Stimulated activated CD4-positive, alpha-beta T cell treated with anti-CD3 and anti-CD28 coated beads, Interleukin-12 subunit alpha, Interleukin-12 subunit beta, amount 100 ng/mL, for 48 hours (primary cell): ENCODE results near the gene YIPF2.
"Not testable (repeated sequence)": the region's sequence is repeated elsewhere in the genome, so short reads cannot be mapped to it uniquely, and the experiment has no call there.

Experiments used
- DNase-seq, 3 donors: peaks; one replicate each; pipeline ENCODE4 v3.0.0-alpha.2; 2020; ENCODE audit warnings: low read depth in 2 of 3, low spot score in 1 of 3

The YIPF2 gene

DNA sequence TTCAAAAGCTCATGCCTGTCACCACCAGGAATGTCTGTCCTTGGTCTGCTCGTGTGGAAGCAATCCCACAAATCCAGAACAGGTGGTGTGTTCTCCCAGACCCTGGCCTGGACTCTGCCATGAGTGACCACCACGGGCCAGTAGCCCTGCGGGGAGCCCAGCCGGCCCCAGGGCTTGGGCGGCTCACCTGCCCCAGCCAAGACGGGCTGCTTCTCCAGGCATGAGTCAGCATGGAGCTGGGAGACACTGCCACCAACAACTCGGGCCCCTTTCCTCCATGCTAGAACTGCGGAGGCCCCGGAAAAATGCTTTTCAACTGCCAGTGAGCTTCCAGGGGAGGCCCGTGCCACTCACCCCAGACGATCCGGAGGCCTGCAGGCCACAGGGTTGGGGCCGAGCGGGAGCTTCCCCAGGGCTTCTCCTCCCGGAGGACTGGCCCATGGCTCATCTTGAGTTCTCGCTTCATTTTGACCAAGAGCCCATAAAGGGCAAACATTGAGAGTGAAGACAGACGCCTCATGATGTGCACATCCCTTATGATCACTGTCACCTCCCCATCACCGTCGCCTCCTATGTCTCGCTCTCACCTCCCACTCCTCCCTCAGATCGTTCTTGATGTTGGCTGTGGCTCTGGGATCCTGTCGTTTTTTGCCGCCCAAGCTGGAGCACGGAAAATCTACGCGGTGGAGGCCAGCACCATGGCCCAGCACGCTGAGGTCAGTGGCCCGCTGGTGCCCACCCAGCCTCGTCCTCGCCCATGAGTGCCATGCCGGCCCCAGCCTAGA is 16.7 kb downstream of the YIPF2 start:
- no peak for DNase-seq

DNA sequence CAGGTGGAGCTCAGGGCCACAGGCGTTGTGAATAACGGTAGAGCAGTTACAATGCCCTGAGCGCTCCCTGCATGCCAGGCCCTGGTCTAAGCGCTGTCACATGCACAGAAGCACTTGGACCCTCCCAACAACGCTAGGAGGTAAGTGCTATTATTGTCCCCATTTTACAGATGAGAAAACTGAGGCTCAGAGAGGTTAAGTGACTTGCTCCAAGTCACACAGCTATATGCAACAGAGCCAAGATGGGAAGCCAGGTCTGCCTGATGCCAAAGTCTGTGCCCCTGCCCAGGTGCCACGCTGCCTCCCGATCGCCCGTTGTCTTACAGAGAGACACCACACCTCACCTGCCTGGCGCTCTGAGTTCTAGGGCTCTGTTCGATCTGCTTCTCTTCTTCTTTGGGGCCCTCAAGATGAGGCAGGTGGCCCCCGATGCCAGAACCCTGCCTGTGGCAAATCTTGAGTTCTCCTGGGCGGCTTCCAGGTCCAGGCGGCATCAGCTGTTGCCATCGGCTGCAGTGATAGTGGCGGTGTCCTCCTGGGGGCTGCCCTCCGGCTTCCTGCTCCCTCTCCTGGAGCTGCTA is 20.0 kb downstream of the YIPF2 start:
- DNase-seq, result no peak

DNA sequence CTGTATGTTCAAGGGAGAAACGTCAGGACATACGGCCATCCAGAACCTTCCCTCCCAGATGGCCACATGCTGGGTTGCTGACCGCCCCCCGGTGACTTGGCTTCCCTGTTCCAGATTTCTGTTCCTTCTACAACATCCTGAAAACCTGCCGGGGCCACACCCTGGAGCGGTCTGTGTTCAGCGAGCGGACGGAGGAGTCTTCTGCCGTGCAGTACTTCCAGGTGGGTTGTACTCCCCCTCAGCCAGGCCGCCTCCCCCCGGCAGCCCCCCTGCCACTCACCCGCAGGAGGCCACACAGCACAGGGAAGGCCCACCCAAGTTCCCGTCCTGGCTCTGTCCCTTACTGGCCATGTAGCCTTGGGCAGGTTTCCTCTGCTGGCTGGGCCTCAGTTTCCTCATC is 20.5 kb downstream of the YIPF2 start:
- DNase-seq, result no peak

DNA sequence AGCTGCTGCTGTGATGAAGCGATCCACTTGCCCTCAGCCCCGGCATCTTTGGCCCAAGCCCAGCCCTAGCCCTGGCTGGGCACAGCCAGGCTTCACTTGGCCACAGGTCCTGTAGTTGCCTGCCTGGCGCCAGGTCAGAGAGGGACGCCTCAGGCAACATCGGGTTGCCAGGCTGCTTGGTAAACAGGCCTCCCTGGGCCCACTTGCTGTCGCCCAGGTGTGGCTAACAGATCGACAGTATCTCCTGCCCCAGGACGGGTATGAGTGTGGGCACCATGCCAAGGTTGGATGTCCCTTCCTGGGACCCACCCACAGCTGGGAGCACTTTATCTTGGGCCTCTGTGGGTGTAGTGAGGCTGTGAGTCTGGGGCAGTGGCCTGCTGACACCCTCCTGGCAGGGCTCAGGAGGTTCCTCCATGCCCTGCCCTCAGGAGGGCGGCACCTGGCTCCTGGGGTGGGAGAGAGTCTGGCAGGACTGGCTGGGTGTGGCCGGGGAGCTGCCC is 29.2 kb downstream of the YIPF2 start:
- no peak for DNase-seq

DNA sequence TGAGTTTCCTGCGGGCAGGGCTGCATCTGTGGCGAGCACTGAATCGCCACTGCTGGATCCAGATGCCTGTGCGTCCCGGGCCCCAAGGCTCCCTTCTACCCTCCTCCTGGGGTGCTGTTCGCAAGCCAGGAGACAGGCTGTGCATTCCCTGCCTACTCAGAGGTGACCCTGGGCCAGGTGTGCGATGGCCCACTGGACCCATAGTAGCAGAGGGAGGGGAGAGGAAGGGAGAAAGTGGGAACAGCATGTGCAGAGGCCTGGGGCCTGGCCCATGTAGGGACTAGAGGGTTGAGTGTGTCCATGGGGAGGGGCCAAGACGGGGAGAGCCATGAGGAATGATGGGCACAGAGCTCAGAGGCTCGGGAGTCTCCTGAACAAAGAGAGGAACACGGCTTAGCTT is 29.8 kb downstream of the YIPF2 start:
- no peak for DNase-seq

DNA sequence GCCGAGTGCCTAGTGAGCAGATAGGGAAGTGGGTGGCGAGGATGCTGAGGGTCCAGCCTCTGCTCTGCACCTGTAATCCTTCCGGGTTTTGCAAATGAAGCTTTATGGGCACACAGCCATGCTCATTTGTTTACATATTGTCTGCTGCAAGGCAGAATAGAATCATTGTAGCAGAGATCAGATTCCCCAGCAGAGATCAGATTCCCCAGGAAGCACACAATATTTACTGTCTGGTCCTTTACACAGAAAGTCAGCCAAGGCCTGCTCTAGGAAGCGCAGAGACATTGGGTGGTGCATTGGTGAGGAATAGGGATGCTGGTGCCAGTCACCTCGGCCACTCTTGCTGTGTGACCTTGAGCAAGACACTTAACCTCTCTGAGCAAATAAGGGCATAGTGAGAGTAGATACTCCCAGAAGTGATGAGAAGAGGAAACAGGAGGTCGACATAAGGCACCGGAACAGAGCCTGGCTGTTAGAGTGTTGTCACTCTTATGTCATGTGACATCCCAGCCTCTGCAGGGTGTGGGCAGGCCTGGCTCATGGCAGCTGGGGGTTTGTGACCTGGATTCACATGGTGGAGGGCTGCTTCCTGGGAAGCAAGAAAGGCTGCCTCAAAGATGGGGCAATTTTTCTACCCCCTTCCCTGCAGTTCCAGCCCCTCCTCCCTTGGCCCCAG is 31.4 kb downstream of the YIPF2 start:
- no peak for DNase-seq

DNA sequence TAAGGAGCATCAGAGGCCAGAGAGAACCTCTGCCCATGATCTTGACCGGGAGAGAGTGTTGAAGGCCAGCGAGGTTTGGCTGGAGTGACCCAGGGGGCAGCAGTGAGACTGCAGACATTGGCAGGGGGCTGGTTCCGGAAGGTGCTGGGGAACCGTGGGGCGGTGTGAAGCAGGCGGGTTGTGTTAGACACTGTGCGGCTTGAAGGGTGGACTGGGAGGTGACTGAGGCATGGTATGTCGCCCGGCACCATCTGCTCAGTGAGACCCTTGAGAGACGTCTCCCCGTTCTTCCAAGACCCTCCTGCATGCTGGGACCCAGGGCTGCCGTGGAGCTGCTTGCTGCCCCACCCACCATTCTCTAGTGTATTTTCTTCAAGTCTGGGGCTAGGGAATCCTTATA is 32.5 kb downstream of the YIPF2 start:
- no peak for DNase-seq

DNA sequence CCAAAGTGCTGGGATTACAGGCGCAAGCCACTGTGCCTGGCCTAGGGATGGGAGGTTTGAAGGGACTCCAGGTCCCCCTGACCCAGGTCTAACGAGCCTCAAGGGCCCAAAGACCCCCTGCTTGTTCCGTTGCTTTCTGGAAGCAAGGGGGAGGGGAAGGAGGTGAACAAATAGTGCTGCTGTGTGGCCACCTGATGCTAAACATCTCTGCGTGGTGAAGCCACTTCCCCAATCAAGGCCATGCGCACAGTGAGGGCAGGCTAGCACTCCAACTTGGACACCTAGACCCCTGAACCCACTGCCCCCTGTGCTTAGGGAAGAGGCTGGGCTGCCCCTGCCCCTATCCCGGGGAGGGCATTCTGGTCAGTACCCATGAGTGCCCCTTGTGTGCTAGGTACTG is 33.1 kb downstream of the YIPF2 start:
- DNase-seq, result no peak

DNA sequence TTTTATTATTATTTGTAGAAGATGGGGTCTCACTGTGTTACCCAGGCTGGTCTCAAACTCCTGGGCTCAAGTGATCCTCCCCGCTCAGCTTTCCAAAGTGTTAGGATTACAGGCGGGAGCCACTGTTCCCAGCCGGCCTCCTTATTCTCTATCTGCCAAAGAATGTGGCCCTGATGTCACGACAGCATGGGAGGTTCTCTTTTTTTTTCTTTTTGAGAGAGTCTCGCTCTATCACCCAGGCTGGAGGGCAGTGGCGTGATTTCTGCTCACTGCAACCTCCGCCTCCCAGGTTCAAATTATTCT is 33.6 kb downstream of the YIPF2 start:
- no peak for DNase-seq

DNA sequence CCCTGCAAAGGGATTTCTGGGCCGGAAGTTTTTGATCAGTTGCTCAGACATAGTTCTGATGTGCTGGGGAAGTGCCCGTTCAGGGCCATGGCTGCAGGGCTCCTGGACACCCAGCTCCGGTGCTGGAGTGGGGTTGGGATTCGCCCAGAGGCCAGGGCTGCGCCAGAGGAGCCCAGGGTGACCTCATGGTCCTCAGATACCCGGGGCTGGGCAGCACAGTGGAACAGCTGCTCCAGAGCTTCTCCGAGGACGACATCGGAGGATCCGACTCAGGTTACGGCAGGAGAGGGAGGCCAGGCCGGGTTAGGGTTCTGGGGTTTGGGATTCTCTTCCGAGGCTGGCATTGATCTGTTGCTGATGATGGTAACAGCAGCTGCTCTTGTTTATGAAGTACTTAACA is 36.2 kb downstream of the YIPF2 start:
- DNase-seq, result no peak

DNA sequence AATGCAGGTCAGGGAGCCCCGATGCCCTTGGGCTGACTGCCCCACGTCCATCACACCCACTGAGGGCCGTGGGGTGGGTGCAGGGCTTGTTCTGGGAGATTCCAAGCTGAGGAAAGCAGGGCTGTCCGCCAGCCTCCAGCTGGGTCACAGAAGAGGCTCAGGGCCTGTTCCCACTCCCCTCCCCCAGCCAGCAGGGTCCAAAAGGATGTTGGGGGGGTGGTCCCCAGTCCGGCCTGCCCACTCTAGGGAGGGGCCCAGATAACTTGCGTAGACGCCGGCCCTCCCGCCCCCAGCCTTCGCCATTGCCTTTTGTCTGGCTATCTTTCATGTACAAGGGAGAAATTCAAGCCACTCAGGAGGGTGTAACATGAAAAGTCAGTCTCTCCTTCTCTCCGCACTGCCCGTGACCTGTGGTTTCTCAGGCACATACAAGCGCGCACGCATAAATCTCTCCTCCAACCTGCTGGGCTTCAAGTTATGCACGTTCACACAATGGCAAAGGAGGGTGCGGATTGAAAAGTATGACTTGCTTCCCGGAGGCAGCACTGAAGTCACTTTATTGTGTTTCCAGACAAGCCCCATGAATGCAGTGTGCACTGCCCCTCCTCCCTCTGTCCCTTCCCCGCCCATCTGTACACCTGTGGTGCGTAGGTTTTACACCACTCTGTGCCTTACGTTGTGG is 36.9 kb downstream of the YIPF2 start:
- DNase-seq, result no peak

DNA sequence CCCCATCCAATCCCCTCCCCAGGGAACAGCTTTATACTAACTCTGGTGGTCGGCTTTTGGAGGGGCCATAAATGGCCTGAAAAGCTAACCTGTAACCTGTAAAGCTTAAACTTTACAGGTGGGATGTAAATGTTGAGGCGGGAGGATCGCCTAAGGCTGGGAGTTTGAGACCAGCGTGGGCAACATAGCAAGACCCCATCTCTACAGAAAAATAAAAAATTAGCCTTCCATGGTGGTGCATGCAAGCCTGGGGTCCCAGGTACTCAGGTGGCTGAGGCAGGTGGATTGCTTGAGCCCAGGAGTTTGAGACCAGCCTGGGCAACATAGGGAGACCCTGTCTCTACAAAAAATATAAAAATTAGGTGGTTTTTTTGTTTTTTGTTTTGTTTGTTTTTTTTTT is 38.6 kb downstream of the YIPF2 start:
- no peak for DNase-seq

DNA sequence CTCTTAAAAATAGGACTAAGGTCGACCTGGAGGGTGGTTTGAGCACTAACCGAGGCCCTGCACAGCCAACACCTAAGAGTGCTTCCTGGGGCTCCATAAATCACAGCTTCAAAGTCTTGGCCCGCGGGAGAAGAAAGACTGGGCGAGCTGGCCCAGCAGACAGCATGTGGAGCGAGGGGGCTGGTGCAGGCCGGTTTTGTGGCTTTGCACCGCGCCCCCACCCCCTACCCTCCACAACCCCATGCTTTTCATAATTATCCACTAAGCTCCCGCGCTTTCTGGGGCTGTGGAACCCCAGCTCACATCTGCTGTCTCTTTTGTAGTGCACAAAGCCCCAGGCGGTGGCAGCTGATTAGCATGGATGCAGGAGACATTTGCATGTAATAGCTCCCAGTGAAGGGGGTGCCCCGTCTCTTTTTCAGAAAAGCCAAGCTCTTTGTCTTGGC is 40.0 kb downstream of the YIPF2 start:
- DNase-seq, result no peak

DNA sequence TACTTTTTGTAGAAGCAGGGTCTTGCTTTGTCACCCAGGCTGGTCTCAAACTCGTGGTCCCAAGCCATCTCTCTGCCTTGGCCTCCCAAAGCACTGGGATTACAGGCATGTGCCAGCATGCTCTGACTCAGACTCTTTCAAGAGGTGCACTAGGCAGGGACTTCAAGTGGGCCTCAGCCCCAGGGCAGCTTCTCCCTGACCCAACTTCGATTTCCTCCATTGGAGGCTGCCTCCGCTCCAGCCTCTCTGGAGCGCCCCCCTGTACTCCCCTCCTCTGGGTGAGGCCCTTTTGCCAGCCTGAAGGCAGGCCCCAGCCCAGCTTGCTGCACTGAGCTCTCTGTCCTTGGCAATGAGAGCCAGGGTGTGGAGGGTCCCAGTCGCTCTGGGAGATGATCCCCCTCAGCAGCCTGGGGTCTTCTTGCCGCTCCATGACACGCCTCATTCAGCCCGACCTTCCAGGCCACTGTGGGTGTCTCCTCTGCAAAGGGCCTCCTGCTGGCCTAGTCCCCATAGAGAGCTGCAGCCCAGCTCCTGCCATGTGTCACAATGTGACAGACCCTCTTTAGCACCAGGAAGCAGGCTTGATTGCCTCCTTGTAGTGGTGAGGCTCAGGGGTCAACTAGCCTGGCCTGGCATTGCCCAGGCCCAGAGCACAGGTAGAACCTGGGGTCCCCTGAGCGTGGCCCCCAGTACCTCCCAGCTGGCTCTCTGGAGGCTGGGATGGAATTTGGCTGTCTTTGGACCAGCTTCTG is 40.6 kb downstream of the YIPF2 start:
- DNase-seq, result no peak

DNA sequence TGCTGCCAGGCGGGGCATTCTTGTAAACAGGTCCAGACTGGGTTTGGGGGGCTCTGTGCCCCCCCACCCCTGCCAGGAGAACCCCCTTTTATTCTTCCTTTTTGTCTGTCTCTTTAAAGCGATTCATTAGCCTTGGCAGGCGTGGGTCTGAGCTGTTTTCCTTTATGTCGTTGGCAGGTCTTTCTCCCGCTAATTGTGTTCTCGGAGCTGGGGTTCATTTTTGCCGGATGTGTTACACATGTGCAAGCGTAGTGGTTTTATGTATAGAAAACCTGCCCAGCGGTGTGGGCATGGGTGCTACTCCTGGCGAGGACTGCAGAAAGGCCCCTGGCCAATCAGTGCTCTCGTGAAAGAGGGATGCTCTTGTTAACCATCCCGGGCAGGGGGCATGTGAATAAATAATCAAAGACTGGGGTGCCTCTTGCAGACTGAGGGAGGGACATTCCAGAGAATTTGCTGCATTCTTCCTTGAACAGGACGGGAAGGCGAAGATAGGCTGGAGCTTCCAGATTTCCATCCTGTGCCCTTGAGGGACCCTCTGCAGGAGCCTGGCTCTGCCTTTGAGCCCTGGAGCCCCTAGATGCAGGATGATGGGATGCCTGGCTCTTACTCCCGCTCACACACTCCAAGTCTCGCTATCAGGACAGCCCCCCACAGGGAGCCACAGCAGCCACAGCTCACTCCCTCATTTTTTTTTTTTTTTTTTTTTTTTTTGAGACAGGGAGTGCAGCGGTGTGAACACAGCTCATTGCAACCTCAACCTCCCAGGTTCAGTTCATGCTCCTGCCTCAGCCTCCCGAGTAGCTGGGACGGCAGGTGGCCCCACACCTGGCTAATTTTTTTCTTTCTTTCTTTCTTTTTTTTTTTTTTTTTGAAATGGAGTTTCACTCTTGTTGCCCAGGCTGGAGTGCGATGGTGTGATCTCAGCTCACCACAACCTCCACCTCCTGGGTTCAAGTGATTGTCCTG is 43.0 kb downstream of the YIPF2 start:
- DNase-seq, result no peak

DNA sequence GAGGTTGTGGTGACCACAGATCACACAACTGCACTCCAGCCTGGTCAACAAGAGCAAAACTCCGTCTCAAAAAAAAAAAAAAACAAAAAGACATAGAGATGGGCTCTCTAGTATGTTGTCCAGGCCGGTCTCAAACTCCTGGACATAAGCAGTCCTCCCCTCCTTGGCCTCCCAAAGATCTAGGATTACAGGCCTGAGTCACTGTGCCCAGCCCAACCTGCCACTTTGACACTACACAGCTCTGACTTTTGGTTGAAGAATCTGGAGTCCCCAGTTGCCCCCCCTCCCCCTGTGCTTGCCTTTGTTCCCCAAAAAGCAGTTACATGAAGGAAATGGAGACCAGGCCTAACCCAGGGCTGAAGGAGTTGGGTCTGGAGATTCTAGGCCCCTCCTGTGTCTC is 44.2 kb downstream of the YIPF2 start:
- no peak for DNase-seq

DNA sequence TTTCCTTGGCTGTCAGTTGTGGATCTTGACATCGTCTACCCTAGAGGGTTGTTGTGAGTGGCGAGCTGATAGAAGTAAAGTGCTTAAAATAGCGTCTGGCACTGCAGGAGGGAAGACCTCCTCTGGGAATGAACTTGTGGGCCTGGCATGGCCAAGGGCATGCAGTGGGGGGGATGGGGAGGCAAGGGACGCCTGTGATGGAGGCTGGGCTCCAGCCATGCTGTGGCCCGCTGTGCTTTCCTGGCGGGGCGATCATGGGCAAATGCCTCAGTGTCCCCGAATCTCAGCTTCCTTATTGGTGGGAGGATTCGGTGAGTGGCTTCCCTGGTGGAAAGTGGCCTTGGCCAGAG is 46.4 kb downstream of the YIPF2 start:
- no peak for DNase-seq

DNA sequence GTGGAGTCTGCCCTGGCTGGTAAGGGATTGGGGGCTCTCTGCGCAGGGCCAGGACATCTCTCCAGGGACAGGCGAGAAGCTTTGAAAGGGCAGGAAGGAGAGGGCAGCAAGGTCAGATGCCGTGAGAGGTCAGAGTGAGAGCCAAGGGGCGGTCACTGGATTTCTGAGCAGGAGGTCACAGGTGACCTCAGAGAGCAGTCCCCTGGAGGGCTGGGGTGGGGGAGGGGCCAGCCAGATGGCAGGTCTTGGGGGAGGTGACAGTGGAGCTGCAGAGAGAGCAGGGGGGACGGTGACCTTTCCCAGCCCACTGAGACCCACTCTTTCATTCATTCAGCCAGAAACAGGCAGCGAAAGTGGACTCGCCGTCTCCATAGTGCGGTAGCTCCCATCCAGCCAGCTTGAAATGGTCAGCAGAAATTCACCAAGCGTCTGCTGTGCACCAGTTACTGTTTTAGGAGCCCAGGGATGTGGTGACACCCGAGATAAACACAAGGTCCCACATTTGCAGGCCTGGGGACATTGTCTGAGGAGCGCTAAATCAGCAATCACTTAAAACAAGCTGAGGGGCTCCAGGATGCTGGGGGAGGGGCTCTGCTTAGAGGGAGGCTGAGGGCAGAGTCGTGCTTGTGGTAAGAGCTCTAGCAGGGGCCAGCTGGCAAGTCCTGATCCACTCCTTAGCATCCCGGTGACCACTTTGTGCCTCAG is 46.9 kb downstream of the YIPF2 start:
- DNase-seq, result no peak

DNA sequence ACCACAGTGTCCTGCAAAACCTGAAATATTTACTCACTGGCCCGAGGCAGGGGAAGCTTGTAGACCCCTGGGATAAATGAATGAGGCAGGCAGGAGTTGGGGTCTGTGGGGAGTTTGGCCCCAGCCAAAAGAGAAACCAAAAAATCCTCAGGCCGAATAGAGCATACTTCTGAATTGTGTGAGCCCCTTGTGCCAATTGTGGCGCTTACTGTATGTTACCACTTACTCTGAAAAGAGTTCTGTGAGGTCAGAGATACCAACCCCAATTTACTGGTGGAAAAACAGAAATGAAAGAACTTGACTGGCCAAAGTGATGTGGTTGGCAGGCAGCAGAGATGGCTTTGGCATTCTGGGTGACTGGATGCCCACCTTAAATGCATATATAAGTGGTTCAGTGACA is 50.2 kb downstream of the YIPF2 start:
- DNase-seq, result no peak

DNA sequence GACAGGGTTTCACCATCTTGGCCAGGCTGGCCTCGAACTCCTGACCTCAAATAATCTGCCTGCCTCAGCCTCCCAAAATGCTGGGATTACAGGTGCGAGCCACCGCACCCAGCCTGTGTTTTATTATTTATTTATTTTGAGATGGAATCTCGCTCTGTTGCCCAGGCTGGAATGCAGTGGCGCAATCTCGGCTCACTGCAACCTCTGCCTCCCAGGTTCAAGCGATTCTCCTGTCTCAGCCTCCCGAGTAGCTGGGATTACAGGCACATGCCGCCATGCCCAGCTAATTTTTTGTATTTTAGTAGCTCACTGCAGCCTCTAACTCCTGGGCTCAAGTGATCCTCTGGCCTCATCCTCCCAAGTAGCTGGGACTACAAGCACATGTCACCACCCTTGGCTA is 50.8 kb downstream of the YIPF2 start:
- DNase-seq, result not testable (repeated sequence)
